OCI-M2 (cell line): ENCODE measurements around the gene SULF2.

Experiments used
- DNase-seq: peaks from one replicate; lab custom pipeline; 2025; ENCODE audit not compliant: unreplicated experiment; lab: John Stamatoyannopoulos, UW

Gene SULF2

GRCh38 chr20:47610945-47611250 is 174.4 kb downstream of the SULF2 start:
- DNase-seq: no peak

GRCh38 chr20:47610247-47610944 is 174.9 kb downstream of the SULF2 start:
- DNase-seq: no peak

DNA sequence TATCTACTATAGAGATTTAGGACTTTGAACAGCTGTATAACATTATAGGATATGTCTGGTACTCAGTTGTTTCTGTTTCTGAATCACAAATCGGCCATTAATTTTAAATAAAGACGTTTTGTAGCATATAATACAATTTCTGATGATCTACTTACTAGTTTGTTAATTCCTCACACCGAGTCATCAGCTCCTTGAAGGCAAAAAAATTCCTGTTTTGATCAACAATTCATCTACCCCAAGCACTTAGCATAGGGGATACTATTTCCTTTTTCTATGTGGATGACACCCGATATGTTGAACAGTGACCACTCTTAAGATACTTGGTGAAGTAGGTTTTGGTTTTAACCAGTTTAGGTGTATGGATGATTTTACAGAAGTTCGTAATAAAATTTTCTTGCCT is 176.3 kb downstream of the SULF2 start:
- DNase-seq: no peak
